Vagina (tissue), 2 donors: ENCODE data around the gene TEX13D. TPM values are rescaled to one million over a fixed set of nuclear protein-coding genes. Genes with fewer than 3 reads are reported as not detected.

Experiments
- DNase-seq, 2 donors: peaks; one replicate each; pipeline ENCODE4 v3.0.0-alpha.2; 2017; ENCODE audit errors: extremely low spot score in 2 of 2
- H3K27ac ChIP-seq: fragments of 200-600 bp; sonication (generic); one replicate; pipeline ENCODE4 v1.5.1; 2019
- H3K27me3 ChIP-seq: fragments of 200-600 bp; sonication (generic); one replicate; pipeline ENCODE4 v1.5.1; 2019
- H3K36me3 ChIP-seq, 2 donors: fragments of 200-600 bp; sonication (generic); one replicate each; pipeline ENCODE4 v1.5.1; 2017 to 2019
- H3K4me1 ChIP-seq: fragments of 200-600 bp; sonication (generic); one replicate; pipeline ENCODE4 v1.5.1; 2019
- H3K4me3 ChIP-seq, 2 donors: fragments of 200-600 bp; sonication (generic); 1 replicate in 1 of 2; 2 replicates in 1 of 2; pipeline ENCODE4 v1.5.1; 2016 to 2019
- H3K9me3 ChIP-seq: fragments of 200-600 bp; sonication (generic); one replicate; pipeline ENCODE4 v1.5.1; 2019
- CTCF ChIP-seq, 3 experiments: fragments of 450-650 bp in 2 of 3; fragments of 200-600 bp in 1 of 3; sonication (generic) in 1 of 3; IDR thresholded peaks; one replicate each; pipeline ENCODE4 v1.5.1; 2017 to 2019; ENCODE audit warnings: antibody characterized with exemption in 3 of 3, mild to moderate bottlenecking in 2 of 3, moderate library complexity in 2 of 3
- POLR2A ChIP-seq, 2 donors: fragments of 450-650 bp; IDR thresholded peaks; one replicate each; pipeline ENCODE4 v1.6.1; 2017; ENCODE audit warnings: antibody characterized with exemption in 2 of 2, mild to moderate bottlenecking in 2 of 2, moderate library complexity in 2 of 2
- POLR2AphosphoS5 ChIP-seq, 2 donors: sonication (generic); formaldehyde crosslinking; IDR thresholded peaks; one replicate each; pipeline ENCODE4 v1.9.0; 2017; ENCODE audit warnings: antibody characterized with exemption in 2 of 2, mild to moderate bottlenecking in 2 of 2, low read depth in 1 of 2; ENCODE audit not compliant: insufficient read depth in 1 of 2
- intact Hi-C: fragments of 100-400 bp; cut with DNase I; formaldehyde crosslinking; loops from one replicate; pipeline ENCODE4 v1.15.1; 2023
- small RNA-seq: library from RNA; depleted of rRNA; stranded (forward); fragments of <200 nt; gene quantifications from one replicate; pipeline ENCODE3, GENCODE V24; 2016
- total RNA-seq: library from RNA; depleted of rRNA; stranded (reverse); fragments of >200 nt; gene quantifications from one replicate; pipeline ENCODE4 v1.2.3, GENCODE V29; 2016

TEX13D gene
- total RNA-seq, 1 donor from 2014 or later: not detected

DNA sequence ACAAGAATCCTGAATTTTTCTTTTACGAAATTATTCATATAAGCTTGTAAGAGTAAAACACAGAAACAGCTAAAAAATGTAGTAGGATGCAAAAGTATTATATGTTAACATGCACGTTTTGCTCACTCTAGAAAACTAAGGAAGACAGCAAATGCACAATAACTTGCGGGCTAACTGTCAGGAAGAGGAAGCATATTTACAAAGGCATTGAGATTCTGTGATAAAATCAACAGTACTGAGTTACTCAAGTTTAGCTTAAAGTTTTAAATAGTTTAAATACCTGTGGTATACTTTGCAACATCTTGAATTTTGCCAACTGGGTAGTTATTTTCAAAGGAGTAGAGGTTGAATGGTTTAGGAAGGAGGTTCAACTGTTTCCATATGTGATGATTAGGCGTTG, 50.9 kb downstream of the TEX13D start:
- Histone ChIP-seq H3K4me3 (no peak overlapping the region), H3K27me3 (no peaks in the 10 kb centered on the region), H3K36me3 (no peaks in the 10 kb centered on the region), H3K4me1 (no peaks in the 10 kb centered on the region), H3K27ac (no peak overlapping the region), H3K9me3 (no peaks in the 10 kb centered on the region)
- TF ChIP-seq POLR2A (IDR thresholded peaks at IDR 0.05): no peak
- TF ChIP-seq POLR2AphosphoS5 (IDR thresholded peaks at IDR 0.05; ENCODE audit: insufficient read depth in 1 of 2, low read depth in 1 of 2): no peak
- no peak for TF ChIP-seq CTCF (IDR thresholded peaks at IDR 0.05)
- intact Hi-C loops: no loop called here
- DNase-seq: no peak

GRCh38 chrX:124386401-124386800, 53.9 kb downstream of the TEX13D start:
- no peak overlapping the region for H3K27ac ChIP-seq
- no peaks in the 10 kb centered on the region for H3K9me3 ChIP-seq
- intact Hi-C loops: no loop called here
- H3K4me3 ChIP-seq: no peak overlapping the region
- DNase-seq: no peak
- no peaks in the 10 kb centered on the region for H3K36me3 ChIP-seq
- TF ChIP-seq POLR2A (IDR thresholded peaks at IDR 0.05) (no peak), CTCF (IDR thresholded peaks at IDR 0.05) (no peak), POLR2AphosphoS5 (IDR thresholded peaks at IDR 0.05; ENCODE audit: insufficient read depth in 1 of 2, low read depth in 1 of 2) (no peak)
- no peaks in the 10 kb centered on the region for H3K4me1 ChIP-seq
- no peaks in the 10 kb centered on the region for H3K27me3 ChIP-seq

Small RNA genes within 50 kb of the gene (small RNA-seq; reads per million reads assigned to genes)
- gene AL022718.1: not detected

Other genes starting within 250 kb of the TEX13D start
- 0.74 TPM for gene SH2D1A, start 13.9 kb downstream of the TEX13D start, total RNA-seq